Measurements from ENCODE around the gene CFAP61.

DNA sequence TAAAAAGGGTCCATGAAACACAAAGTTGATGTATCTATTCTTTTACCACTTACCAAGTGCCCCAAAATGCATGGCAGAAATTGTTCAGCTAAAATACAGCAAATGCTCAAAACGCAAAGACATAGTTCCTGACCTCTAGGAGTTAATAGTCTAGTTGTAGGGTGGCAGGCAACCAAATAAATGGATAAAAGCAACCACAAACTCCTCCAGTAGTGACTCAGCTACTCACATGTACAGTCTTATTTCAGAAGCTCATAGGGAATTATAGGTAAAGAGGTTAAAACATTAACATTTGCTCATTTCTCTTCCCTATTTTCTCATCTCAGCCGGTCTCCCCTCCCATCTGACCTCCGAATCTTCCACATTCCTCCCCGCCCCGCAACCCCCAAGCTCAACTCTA, 171.6 kb downstream of the CFAP61 start:
- TF ChIP-seq, protein P1, sequence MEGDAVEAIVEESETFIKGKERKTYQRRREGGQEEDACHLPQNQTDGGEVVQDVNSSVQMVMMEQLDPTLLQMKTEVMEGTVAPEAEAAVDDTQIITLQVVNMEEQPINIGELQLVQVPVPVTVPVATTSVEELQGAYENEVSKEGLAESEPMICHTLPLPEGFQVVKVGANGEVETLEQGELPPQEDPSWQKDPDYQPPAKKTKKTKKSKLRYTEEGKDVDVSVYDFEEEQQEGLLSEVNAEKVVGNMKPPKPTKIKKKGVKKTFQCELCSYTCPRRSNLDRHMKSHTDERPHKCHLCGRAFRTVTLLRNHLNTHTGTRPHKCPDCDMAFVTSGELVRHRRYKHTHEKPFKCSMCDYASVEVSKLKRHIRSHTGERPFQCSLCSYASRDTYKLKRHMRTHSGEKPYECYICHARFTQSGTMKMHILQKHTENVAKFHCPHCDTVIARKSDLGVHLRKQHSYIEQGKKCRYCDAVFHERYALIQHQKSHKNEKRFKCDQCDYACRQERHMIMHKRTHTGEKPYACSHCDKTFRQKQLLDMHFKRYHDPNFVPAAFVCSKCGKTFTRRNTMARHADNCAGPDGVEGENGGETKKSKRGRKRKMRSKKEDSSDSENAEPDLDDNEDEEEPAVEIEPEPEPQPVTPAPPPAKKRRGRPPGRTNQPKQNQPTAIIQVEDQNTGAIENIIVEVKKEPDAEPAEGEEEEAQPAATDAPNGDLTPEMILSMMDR (IDR thresholded peaks at IDR 0.05 in 8 of 11, conservative IDR thresholded peaks at IDR 0.05 in 3 of 11), result no peak
- no peak for TF ChIP-seq POLR2AphosphoS5 (IDR thresholded peaks at IDR 0.05)
- TF ChIP-seq POLR2A (IDR thresholded peaks at IDR 0.05), result no peak
